Cortex of kidney (tissue), 1 donor: Measurements from ENCODE around the gene ARSG.

Experiments
- DNase-seq: peaks from one replicate; lab custom pipeline; 2025; lab: John Stamatoyannopoulos, UW

The ARSG gene

DNA sequence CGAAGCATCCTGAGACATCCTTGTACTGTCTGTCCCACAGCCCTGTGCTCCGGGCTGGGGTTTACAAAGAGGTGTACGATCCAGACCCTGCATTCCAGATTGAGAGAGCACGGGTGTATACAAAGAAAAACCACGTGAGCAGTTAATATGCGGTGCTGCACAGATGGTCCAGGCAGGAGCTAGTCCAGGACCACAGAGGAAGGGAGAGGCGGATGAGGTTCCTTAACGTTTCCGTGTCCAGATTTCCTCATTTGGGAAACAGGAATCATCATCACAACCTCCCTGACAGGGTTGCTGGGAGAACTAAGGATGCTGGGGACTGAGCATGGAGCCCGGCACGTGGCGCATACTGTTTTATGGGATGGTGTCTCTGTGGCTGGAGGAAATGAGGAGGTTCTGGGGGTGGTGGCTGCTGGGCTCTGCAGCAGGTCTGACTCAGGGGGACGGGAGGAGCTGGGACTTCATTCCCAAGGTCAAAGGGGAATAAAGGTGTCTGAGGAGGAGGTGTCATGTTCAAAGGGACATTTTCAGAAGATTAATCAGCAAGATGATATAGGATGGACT is 139.8 kb downstream of the ARSG start:
- DNase-seq, result no peak

DNA sequence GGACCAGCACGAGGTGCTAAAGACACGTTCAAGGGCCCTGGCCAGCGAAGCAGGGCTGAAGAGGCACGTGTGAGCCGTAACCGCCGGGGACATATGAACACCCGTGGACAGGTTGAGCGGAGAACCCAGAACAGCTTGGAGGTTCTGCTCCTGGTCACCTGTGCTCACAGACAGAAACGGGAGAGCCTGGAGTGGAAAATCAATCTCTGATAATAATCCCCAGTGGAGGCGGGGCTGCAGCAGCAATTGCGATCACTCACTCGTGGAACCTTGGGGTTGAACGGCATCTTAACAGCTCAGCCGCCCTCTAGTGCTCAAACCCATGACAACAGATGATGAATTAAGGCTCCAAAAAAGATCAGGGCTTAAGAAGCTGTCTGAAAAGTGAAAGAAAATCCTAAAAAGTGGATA is 140.4 kb downstream of the ARSG start:
- no peak for DNase-seq

DNA sequence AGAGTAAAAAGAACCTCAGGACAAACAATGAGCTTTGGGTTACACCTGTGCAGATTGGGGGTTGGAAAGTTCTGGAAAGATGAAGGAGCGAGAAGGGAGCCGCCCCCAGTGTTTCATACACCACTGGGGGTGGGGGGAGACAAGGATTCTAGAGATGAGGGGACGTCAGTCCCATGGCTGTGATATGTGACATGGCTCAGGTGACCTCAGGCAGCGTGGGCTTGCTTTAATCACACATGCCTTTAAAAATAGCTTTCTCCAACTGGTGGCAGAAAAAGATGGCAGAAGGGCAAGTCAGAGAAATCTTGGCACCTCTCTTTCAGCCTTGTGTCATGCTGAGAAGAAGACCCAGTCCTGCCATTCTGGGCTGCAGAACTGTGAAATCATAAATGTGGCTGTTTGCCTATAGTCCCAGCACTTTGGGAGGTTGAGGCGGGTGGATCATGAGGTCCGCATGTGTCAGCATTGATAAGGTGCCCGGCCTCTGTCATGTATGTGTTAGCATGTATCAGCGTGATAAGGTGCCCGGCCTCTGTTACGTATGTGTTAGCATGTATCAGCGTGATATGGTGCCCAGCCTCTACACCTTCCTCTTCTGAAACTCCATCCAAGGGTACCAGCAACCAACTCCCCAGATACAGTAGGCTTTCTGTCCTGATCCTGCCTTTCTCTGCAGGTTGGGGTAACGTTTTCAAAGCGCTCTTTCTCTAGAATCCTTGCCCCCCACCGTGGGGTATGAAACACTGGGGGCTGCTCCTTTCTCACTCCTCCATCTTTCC is 141.0 kb downstream of the ARSG start:
- DNase-seq, result no peak

DNA sequence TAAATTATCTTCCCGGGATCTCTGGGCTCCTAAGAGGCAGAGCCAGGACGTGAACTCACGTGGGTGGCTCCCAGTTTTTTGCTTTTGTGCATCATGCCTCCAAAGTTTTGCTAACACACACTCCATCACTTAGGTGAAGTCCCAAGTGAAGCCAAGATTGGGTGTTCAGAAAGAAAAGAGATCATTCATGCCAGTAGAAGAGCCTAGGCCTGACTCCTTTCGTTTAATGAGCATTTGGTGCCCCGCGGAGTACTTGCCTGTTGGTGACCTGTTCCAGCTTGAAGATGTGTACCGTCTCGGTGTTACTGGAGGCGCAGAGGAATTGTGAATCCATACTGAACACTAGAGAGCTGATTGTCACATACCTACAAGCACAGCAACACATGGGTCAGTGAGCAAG is 141.9 kb downstream of the ARSG start:
- DNase-seq, result no peak

- DNase-seq, result no peak
These were observed 142.7 kb downstream of the ARSG start for GRCh38 chr17:68433911-68434508.

GRCh38 chr17:68435361-68435760 is 144.1 kb downstream of the ARSG start:
- no peak for DNase-seq

DNA sequence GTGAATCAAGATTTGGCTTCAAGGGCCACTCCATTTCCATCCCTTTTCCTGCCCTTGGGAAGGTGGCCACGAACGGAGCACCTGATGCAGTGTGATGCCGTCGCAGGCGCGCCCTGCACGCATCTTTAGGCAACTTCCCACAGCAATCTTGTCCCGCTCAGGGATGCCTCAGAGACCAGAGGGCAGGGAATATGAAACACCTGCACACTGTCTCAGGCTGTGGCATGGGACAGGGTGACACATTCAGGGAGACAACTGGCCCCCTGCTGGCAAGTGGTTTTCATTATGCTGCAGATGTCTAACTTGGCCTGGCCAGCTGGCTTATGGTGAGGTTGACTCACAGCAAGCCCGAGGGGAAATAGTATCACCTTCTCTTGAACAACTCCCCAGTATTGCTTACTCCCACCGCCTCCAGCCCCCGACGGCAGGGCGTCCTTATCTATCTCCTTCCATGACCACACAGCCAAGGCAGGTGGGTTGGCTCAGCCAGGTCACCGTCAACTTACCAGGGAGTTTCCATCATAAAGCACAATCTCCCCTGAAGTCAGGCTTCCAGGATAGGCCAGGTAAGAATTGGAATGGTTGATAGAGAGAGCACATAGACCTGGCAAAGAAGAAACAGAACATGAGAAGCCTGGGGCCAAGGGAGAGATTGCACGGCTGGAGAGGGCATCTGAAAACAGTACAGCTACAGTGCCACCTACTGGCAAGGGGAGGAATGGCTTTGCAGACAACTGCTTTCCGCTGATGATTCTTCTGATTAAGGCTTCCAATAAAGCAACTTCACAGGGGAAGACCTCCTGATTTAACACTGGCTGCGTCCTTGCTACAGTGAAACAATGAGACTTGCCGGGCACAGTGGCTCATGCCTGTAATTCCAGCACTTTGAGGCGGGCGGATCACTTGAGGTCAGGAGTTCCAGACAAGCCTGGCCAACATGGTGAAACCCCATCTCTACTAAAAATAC is 144.9 kb downstream of the ARSG start:
- DNase-seq, result no peak

GRCh38 chr17:68437979-68438822 is 146.9 kb downstream of the ARSG start:
- no peak for DNase-seq

DNA sequence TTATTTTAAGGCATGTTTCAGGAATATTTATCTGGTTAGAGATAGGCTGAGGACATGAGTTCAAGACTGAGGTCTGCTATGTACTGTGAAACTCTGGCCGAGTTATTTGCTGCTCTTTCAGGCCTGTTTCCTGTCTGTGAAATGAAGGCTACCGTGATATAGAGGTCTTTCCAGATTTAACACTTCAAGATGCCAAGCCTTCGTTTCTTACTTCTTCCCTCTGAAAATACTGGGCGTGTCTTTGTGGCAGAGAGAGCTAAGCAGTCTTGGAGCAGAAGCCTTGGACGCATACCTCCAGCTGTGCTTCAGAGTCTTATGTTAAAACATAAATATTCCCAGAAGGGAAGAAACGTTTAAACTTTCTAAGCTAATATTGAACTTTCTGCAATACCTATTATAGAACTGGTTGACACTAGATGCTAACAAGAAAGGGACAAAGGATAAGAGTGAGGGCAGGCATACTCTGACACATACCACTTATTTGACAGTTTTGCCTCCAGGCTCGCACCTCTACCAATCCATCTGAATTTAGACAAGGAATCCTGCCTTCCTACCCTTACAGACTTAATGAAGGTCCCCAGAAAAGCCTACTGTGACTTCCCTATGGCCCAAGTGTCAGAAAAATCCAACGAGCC is 148.5 kb downstream of the ARSG start:
- DNase-seq, result no peak

- no peak for DNase-seq
These were observed 149.2 kb downstream of the ARSG start for GRCh38 chr17:68440526-68440925.

GRCh38 chr17:68441070-68441770 is 149.9 kb downstream of the ARSG start:
- DNase-seq, result no peak

- DNase-seq, result no peak
These were observed 152.7 kb downstream of the ARSG start for GRCh38 chr17:68443972-68444464.

DNA sequence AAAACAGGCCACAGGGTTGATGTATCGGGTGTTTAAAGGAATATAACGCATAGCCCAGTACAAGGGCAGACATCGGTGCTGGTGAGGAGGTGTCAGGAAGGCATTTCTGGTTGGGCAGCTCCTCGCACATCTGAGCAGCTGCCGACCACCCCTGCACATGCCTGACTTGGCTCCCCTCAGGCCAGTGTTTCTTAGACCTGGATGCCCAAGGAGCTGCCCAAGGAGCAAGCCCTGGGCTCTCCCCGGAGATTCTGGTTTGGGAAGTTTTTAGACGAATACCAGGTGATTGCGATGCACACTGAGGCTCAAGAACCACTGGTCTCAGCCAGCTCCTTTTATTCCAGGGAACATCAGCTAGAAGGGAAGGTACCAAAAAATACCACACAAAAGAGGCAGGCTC is 154.4 kb downstream of the ARSG start:
- DNase-seq, result no peak

DNA sequence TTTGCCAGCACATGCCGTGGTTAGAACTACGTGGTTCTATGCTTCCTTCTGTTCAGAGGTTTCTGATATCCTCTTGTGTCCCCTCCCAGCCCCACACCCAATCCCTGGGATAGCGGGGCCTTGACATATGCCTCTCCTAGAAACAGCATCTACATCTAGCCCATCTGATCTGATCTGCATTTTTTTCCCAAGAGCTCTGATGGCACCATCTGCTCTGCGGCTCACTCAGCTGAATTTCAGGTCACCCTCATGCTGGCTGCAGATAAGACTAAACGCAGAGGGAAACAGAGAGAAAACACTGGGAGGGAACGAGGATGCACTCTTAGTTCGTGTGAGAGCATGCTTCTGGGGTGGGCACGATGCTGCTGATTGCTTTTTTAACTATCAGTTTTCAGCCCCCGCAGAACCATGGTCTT is 155.3 kb downstream of the ARSG start:
- DNase-seq, result no peak

DNA sequence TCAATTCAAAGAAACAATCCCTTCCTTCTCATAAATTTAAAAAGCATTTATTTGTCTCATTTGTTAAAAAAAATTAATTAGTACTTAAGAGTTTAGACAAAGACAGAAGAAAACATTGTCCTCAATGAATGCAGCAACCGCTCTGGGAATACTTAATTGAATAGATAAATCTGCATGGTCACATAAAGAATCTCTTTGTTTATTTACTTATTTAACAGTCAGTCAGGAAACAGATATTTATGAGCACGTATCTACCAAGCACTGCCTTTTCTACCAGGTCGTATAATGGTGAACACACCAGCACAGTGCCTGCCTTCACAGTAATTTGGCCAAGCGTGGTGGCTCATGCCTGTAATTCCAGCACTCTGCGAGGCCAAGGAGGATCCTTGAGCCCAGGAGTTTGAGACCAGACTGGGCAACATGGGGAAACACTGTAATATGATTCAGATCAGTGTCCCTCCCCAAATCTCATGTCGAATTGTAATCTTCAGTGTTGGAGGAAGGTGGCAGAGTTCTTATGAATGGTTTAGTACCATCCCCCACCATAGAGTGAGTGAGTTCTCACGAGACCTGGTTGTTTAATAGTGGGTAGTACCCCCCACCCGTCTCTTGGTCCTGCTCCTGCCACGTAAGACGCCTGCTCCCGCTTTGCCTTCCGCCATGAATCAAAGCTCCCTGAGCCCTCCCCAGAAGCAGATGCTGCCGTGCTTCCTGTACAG is 157.9 kb downstream of the ARSG start:
- DNase-seq, result no peak

GRCh38 chr17:68450391-68450790 is 159.1 kb downstream of the ARSG start:
- DNase-seq, result no peak

- DNase-seq, result no peak
These were observed 159.5 kb downstream of the ARSG start for GRCh38 chr17:68450801-68451200.

DNA sequence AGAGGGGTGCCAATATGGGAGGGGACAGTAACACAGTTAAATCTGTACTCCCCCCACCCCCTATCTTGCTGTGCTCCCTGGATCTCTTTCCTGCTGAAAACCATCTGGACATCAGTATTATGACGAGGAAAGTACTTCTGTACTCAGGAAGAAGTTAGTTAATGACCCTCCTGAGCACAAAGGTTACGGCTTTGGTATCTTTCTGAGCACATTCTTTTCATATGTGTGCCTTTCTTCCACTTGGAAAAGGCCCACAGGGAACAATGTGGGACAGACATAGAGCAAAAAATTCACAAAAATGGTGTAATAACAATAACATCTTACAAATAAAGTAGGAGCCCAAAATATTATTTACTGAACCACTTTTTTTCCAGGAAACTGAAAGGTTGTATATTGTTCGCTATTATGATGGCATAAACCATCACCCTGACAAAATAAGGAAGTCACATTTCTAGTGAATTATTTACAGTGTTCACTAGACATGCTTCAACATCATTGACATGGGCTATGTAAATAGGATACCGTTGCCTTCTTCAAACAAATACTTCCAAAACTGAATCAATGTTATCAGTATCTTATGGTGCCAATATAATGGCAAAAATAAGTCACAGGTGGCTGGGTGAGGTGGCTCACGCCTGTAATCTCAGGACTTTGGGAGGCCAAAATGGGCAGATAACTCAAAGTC is 160.5 kb downstream of the ARSG start:
- no peak for DNase-seq
